SU-DHL-6 (cell line): ENCODE measurements around the gene NOXA1.

Experiments
- H2AFZ ChIP-seq: fragments of 200-600 bp; sonication (generic); 2 replicates; pipeline ENCODE4 v1.6.1; 2014; ENCODE audit warnings: low read depth, mild to moderate bottlenecking, moderate library complexity, mixed read lengths, antibody characterized with exemption, low read length; ENCODE audit not compliant: severe bottlenecking
- H3F3A ChIP-seq: fragments of 200-600 bp; shearing (Covaris generic); 2 replicates; pipeline ENCODE4 v1.6.0; 2016; ENCODE audit warnings: antibody characterized with exemption, mild to moderate bottlenecking; ENCODE audit not compliant: insufficient read depth
- H3K27ac ChIP-seq: fragments of 200-600 bp; sonication (generic); 2 replicates; pipeline ENCODE4 v1.5.1; 2016; ENCODE audit warnings: low read depth, mild to moderate bottlenecking, low read length, moderate library complexity, mixed read lengths
- H3K27me3 ChIP-seq: fragments of 200-600 bp; sonication (generic), shearing (Covaris generic); 2 replicates; pipeline ENCODE4 v1.6.0; 2014; ENCODE audit warnings: mild to moderate bottlenecking, low read length
- H3K36me3 ChIP-seq: fragments of 200-600 bp; sonication (generic); 2 replicates; pipeline ENCODE4 v1.6.1; 2014; ENCODE audit warnings: mild to moderate bottlenecking, low read length, mixed read lengths
- H3K4me2 ChIP-seq: fragments of 300-600, 200-600 bp; shearing (Covaris generic), sonication (generic); 2 replicates; pipeline ENCODE4 v1.6.0; 2014; ENCODE audit warnings: low read length, low read depth, mild to moderate bottlenecking; ENCODE audit not compliant: poor library complexity, severe bottlenecking
- H3K4me3 ChIP-seq: fragments of 200-600 bp; sonication (generic); 2 replicates; pipeline ENCODE4 v1.5.1; 2014; ENCODE audit warnings: antibody characterized with exemption, low read length, mild to moderate bottlenecking, mixed read lengths; ENCODE audit not compliant: insufficient read depth, poor library complexity, severe bottlenecking
- H3K79me2 ChIP-seq: fragments of 200-600 bp; sonication (generic); 2 replicates; pipeline ENCODE4 v1.6.1; 2014; ENCODE audit warnings: mild to moderate bottlenecking, low read length, moderate library complexity; ENCODE audit not compliant: insufficient read depth
- H3K9ac ChIP-seq: fragments of 200-600 bp; sonication (generic); 2 replicates; pipeline ENCODE4 v1.7.0; 2014; ENCODE audit warnings: mild to moderate bottlenecking, low read length
- H3K9me2 ChIP-seq: fragments of 200-600 bp; sonication (generic); replicated peaks from 2 replicates; pipeline ENCODE4 v1.6.1; 2014; ENCODE audit warnings: low read length; ENCODE audit not compliant: insufficient read depth
- H3K9me3 ChIP-seq: fragments of 200-600 bp; sonication (generic); 2 replicates; pipeline ENCODE4 v1.6.1; 2014; ENCODE audit warnings: low read length, mixed read lengths; ENCODE audit not compliant: insufficient read depth
- H4K20me1 ChIP-seq: fragments of 200-600 bp; sonication (generic); 2 replicates; pipeline ENCODE4 v1.6.1; 2014; ENCODE audit warnings: low read depth, mild to moderate bottlenecking, antibody characterized with exemption, low read length, moderate library complexity, mixed read lengths
- EZH2phosphoT487 ChIP-seq: fragments of 200-600 bp; sonication (generic), shearing (Covaris generic); conservative IDR thresholded peaks from 2 replicates; pipeline ENCODE4 v1.6.1; 2018; ENCODE audit warnings: mild to moderate bottlenecking, antibody characterized with exemption, low read length, moderate library complexity, mixed read lengths
- TF ChIP-seq, protein P1 (sequence below): fragments of 200-600 bp; sonication (generic); IDR thresholded peaks from one replicate; pipeline ENCODE4 v1.5.1; 2017; ENCODE audit warnings: antibody characterized with exemption, mild to moderate bottlenecking, low read length, moderate library complexity; ENCODE audit not compliant: insufficient read depth, poor library complexity, severe bottlenecking

NOXA1 gene

GRCh38 chr9:137398561-137399468 lies 24.4 kb upstream of the NOXA1 start:
- Histone ChIP-seq H2AFZ (no peak overlapping the region), H3K27me3 (no peaks in the 10 kb centered on the region), H3K79me2 (no peaks in the 10 kb centered on the region), H4K20me1 (no peaks in the 10 kb centered on the region), H3K27ac (no peak overlapping the region), H3K9ac (no peak overlapping the region), H3K9me2 (no peaks in the 10 kb centered on the region), H3K4me3 (no peak overlapping the region), H3K9me3 (no peaks in the 10 kb centered on the region), H3K4me2 (no peak overlapping the region), H3F3A (no peaks in the 10 kb centered on the region), H3K36me3 (no peaks in the 10 kb centered on the region)
- no peak for TF ChIP-seq EZH2phosphoT487
- TF ChIP-seq, protein P1, sequence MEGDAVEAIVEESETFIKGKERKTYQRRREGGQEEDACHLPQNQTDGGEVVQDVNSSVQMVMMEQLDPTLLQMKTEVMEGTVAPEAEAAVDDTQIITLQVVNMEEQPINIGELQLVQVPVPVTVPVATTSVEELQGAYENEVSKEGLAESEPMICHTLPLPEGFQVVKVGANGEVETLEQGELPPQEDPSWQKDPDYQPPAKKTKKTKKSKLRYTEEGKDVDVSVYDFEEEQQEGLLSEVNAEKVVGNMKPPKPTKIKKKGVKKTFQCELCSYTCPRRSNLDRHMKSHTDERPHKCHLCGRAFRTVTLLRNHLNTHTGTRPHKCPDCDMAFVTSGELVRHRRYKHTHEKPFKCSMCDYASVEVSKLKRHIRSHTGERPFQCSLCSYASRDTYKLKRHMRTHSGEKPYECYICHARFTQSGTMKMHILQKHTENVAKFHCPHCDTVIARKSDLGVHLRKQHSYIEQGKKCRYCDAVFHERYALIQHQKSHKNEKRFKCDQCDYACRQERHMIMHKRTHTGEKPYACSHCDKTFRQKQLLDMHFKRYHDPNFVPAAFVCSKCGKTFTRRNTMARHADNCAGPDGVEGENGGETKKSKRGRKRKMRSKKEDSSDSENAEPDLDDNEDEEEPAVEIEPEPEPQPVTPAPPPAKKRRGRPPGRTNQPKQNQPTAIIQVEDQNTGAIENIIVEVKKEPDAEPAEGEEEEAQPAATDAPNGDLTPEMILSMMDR = no peak

DNA sequence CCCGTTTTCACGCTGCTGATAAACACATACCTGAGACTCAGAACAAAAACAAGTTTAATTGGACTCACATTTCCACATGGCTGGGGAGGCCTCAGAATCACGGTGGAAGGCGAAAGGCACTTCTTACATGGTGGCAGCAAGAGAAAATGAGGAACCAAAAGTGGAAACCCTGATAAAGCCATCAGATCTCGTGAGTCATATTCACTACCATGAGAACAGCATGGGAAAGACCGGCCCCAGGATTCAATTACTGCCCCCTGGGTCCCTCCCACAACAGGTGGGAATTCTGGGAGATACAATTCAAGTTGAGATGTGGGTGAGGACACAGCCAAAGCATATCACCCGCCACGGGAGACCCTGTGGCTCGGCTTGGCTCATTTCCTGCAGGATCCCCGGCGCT lies 20.4 kb upstream of the NOXA1 start:
- TF ChIP-seq EZH2phosphoT487 = no peak
- no peak overlapping the region for H3K27ac ChIP-seq
- no peak overlapping the region for H3K4me3 ChIP-seq
- no peaks in the 10 kb centered on the region for H4K20me1 ChIP-seq
- H3K36me3 ChIP-seq = no peaks in the 10 kb centered on the region
- no peak overlapping the region for H2AFZ ChIP-seq
- no peak overlapping the region for H3K9ac ChIP-seq
- no peaks in the 10 kb centered on the region for H3K27me3 ChIP-seq
- H3K79me2 ChIP-seq = no peaks in the 10 kb centered on the region
- no peaks in the 10 kb centered on the region for H3K9me3 ChIP-seq
- no peak overlapping the region for H3K4me2 ChIP-seq
- H3F3A ChIP-seq = no peaks in the 10 kb centered on the region
- H3K9me2 ChIP-seq = no peaks in the 10 kb centered on the region

DNA sequence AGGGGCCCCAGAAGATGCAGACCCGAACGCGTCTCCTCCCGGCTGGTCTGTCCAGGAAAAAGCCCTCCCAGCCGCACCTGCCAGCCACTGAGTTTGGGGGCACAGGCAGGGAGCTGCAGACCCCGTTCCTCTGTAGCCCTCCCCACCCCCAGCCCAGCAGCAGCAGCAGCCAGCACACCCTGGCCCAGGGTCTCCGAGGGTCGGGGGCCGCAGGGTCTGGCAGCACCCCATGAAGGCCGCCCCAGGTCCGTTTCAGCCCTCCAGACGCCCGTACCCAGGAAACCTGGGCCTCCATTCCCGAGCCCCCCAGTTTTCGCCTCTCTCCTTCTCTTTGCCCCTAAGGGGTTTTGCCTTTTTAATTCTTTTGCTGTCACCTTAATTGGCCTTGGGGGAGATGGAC lies 19.9 kb upstream of the NOXA1 start:
- TF ChIP-seq, protein P1 = no peak
- no peak for TF ChIP-seq EZH2phosphoT487
- Histone ChIP-seq H3F3A (no peaks in the 10 kb centered on the region), H3K36me3 (no peaks in the 10 kb centered on the region), H3K27ac (no peak overlapping the region), H3K4me2 (no peak overlapping the region), H4K20me1 (no peaks in the 10 kb centered on the region), H3K9ac (no peak overlapping the region), H3K27me3 (no peaks in the 10 kb centered on the region), H2AFZ (no peak overlapping the region), H3K9me3 (no peaks in the 10 kb centered on the region), H3K79me2 (no peaks in the 10 kb centered on the region), H3K9me2 (no peaks in the 10 kb centered on the region), H3K4me3 (no peak overlapping the region)

DNA sequence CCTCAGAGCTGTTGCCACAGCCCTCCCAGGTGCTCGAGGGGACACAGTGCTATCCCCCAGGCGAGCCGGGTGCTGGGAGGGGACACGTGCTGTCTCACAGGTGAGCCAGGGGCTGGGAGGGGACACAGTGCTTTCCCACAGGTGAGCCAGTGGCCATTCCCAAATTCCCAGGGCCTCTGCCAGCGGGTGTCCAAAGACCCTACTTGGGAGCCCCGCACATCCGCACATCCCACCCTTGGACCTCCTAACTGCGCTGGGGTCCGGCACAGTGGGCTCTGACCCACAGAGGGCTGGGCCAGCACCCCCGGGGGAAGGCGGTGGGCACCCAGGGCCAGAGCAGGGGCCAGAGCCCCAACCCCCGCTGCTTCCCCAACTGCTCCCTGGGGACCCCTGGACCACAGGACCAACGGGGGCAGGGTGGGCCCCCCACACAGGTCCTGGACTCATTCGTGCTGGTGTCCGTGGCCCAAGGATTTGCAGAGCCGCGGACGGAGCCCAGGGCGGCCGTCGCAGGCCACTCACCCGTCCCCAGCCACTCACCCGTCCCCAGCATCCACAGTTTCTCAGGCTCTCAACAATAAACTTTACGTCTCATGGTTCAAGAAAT lies 18.1 kb upstream of the NOXA1 start:
- Histone ChIP-seq H3K9me3 (no peaks in the 10 kb centered on the region), H4K20me1 (no peaks in the 10 kb centered on the region), H3K79me2 (no peaks in the 10 kb centered on the region), H3K9me2 (no peaks in the 10 kb centered on the region), H3K4me3 (no peak overlapping the region), H3K36me3 (no peaks in the 10 kb centered on the region), H3K4me2 (no peak overlapping the region), H2AFZ (no peak overlapping the region), H3K27me3 (no peaks in the 10 kb centered on the region), H3F3A (no peaks in the 10 kb centered on the region), H3K27ac (no peak overlapping the region), H3K9ac (no peak overlapping the region)
- no peak for TF ChIP-seq EZH2phosphoT487
- TF ChIP-seq, protein P1 = no peak
